ENCODE measurements around the gene OSTC.

The OSTC gene

DNA sequence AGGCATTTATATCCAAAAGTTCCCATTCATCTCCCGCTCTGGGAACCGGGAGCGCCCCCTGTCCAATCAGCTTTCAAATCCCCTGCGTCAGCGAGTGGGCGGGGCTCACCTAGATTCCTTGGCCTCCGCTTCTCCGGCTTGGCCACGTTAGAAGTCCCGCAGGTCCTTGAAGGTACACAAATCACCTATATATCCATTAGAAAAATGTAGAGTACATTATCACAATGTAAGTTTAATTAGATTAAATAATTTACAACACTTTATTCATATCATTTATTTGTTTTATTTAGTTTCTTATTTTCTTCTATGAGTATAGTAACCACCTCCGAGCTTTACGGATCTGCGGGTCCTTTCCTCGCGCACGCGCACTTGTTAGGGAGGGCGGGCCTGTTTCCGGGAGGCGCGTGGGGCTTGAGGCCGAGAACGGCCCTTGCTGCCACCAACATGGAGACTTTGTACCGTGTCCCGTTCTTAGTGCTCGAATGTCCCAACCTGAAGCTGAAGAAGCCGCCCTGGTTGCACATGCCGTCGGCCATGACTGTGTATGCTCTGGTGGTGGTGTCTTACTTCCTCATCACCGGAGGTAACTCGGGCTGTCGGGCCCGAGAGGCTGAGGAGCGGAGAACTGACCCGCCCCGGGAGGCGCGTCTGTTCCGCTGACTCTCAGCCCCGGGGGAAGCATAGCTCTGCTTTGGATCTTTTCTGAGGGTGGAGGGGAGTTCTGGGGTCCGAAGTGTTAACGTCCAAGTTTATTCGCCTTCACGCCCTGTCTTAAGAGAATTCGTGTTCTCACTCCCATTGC lies at the start of gene OSTC:
Gene OSTC, plus strand, starts transcription at position 388 of the 802 bp plus-strand sequence. Its CDS starts 57 bp downstream, at position 445.
- DNase-seq (ENCODE audit: low spot score): peak; percentile 80
- in situ Hi-C loops (cut with MboI; ENCODE audit: low pct_unique_long_range_greater_than_20kb, low sequenced_read_pairs, unreplicated experiment): no loop called here
- TF ChIP-seq, protein P1, sequence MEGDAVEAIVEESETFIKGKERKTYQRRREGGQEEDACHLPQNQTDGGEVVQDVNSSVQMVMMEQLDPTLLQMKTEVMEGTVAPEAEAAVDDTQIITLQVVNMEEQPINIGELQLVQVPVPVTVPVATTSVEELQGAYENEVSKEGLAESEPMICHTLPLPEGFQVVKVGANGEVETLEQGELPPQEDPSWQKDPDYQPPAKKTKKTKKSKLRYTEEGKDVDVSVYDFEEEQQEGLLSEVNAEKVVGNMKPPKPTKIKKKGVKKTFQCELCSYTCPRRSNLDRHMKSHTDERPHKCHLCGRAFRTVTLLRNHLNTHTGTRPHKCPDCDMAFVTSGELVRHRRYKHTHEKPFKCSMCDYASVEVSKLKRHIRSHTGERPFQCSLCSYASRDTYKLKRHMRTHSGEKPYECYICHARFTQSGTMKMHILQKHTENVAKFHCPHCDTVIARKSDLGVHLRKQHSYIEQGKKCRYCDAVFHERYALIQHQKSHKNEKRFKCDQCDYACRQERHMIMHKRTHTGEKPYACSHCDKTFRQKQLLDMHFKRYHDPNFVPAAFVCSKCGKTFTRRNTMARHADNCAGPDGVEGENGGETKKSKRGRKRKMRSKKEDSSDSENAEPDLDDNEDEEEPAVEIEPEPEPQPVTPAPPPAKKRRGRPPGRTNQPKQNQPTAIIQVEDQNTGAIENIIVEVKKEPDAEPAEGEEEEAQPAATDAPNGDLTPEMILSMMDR (IDR thresholded peaks at IDR 0.05; ENCODE audit: extremely low read depth, insufficient read depth, missing control alignments): peak; percentile 21

- TF ChIP-seq, protein P1 (IDR thresholded peaks at IDR 0.05; ENCODE audit: extremely low read depth, insufficient read depth, missing control alignments): no peak
- DNase-seq (ENCODE audit: low spot score): no peak
- in situ Hi-C loops (cut with MboI; ENCODE audit: low pct_unique_long_range_greater_than_20kb, low sequenced_read_pairs, unreplicated experiment): no loop called here
These were observed 49.3 kb upstream of the OSTC start for GRCh38 chr4:108601106-108601505.

DNA sequence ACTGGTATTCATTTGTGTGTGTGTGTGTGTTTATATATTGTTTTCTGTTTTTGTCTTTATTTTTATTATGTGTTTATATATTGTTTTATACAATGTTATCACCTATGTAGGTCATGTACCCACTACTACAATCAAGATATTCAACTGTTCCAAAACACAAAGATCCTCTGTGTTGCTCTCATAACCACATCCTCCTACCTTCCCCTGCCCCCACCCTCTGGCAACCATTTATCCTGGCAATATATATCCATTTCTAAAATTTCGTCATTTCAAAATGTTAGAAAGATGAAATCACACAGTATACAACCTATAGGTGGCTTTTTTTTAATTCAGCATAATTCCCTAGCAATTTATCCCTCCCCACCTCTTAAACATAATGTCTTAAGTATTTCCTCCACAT lies 48.9 kb upstream of the OSTC start:
- in situ Hi-C loops (cut with MboI; ENCODE audit: low pct_unique_long_range_greater_than_20kb, low sequenced_read_pairs, unreplicated experiment): no loop called here
- TF ChIP-seq, protein P1 (IDR thresholded peaks at IDR 0.05; ENCODE audit: extremely low read depth, insufficient read depth, missing control alignments): no peak
- DNase-seq (ENCODE audit: low spot score): no peak

DNA sequence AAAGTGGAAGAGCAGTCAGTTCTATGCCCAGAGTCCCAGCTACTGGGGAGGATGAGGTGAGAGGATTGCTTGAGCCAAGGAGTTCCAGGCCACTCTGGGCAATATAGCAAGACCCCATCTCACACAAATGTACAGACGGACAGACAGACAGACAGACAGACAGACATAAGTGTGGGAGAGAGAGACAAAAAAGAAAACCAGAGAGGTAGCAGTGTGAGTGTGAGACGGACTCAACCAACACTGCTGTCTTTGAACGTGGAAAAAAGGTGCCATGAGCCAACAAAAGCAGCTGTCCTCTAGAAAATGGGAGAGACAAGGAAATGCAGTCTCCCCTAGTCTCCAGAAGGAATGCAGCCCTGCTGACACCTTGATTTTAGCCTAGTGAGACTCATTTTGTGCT lies 48.2 kb upstream of the OSTC start:
- in situ Hi-C loops (cut with MboI; ENCODE audit: low pct_unique_long_range_greater_than_20kb, low sequenced_read_pairs, unreplicated experiment): no loop called here
- no peak for DNase-seq (ENCODE audit: low spot score)

DNA sequence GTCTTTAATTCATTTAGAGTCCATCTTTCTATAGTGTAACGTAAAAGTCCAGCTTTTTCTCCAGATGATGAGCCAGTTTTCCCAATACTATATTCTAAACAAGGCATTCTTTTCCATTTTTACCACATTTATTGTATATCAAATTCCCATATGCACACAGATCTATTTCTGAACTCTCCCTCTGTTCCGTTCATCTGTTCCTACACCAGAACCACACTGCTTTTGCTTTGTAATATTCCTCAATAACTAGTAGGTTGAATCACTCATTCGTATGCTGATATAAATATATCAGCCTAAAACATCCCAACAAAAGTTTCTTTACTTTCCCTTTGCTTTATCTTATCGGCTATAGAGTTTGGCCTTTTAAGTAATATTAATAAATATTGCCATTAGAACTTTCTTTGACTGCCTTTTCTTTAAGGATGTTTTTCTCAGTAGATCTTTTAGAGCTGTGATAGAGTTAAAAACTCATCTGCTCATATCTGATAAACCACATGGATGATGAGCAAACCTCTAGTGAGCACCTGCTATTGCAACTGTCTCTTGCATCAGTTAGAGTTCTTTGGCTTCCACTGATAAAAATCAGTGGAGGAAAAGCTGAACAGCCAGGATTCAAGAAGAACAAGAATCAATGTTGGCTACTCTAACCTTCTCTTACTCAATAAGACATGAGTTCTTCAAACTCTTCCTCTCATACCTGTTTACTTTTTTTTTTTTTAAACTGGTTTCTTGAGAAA lies 43.2 kb upstream of the OSTC start:
- TF ChIP-seq, protein P1 (IDR thresholded peaks at IDR 0.05; ENCODE audit: extremely low read depth, insufficient read depth, missing control alignments): no peak
- DNase-seq (ENCODE audit: low spot score): no peak
- in situ Hi-C loops (cut with MboI; ENCODE audit: low pct_unique_long_range_greater_than_20kb, low sequenced_read_pairs, unreplicated experiment): no loop called here

More for the DNA sequence above, 48.2 kb upstream of the OSTC start:
- TF ChIP-seq, protein P1 (IDR thresholded peaks at IDR 0.05; ENCODE audit: extremely low read depth, insufficient read depth, missing control alignments): no peak

- TF ChIP-seq, protein P1 (IDR thresholded peaks at IDR 0.05; ENCODE audit: extremely low read depth, insufficient read depth, missing control alignments): no peak
- DNase-seq (ENCODE audit: low spot score): no peak
- in situ Hi-C loops (cut with MboI; ENCODE audit: low pct_unique_long_range_greater_than_20kb, low sequenced_read_pairs, unreplicated experiment): no loop called here
These were observed 39.0 kb upstream of the OSTC start for GRCh38 chr4:108611365-108611764.
